Natural killer cell treated with Interleukin-12 subunit alpha and Interleukin-12 subunit beta and Interleukin-15 and Interleukin-18, amount 100 ng/mL, for 72 hours (primary cell): ENCODE measurements around the gene PPWD1. TPM values are rescaled to one million over a fixed set of nuclear protein-coding genes. Genes with fewer than 3 reads are reported as not detected.

Source experiments
- total RNA-seq, 2 donors: library from RNA; stranded (reverse); gene quantifications; one replicate each; pipeline ENCODE4 v1.2.3, GENCODE V29; 2022

The PPWD1 gene
- total RNA-seq, 2 donors from 2014 or later = 45.1 to 49.4 TPM

Other genes with a start within 250 kb of the PPWD1 start
- 1 to 10 TPM in 1 of 2 donors, under 1 TPM in 1; 0.10 to 1.2 TPM for gene ADAMTS6, start 81.4 kb upstream of the PPWD1 start, total RNA-seq
- gene CENPK, start 128 bp upstream of the PPWD1 start, total RNA-seq = 10 to 100 TPM; 44.5 to 70.0 TPM
- 10 to 100 TPM in 1 of 2 donors, 1 to 10 TPM in 1; 9.6 to 10.3 TPM for gene TRIM23, start 61.0 kb downstream of the PPWD1 start, total RNA-seq
- gene SHLD3, start 61.7 kb downstream of the PPWD1 start, total RNA-seq = 1 to 10 TPM; 3.2 to 7.1 TPM
- 10 to 100 TPM; 27.4 to 28.2 TPM for gene TRAPPC13, start 61.7 kb downstream of the PPWD1 start, total RNA-seq
- 10 to 100 TPM in 1 of 2 donors, 1 to 10 TPM in 1; 4.1 to 10.1 TPM for gene SGTB, start 158.8 kb downstream of the PPWD1 start, total RNA-seq
- gene NLN, start 158.9 kb downstream of the PPWD1 start, total RNA-seq = 10 to 100 TPM in 1 of 2 donors, 1 to 10 TPM in 1; 8.7 to 39.4 TPM